Large intestine (tissue), 3 donors: ENCODE results near the gene SOWAHA. TPM values are rescaled to one million over a fixed set of nuclear protein-coding genes. Genes with fewer than 3 reads are reported as not detected.
A peak's percentile ranks its signal among the peaks of the same experiment; 100 is the strongest.

ENCODE experiments used
- DNase-seq, 2 donors: peaks; one replicate each; pipeline versions ENCODE4 v3.0.0 to v3.0.0-alpha.2; 2013
- H3K27ac ChIP-seq: one replicate; pipeline ENCODE4 v1.5.1; 2013; ENCODE audit warnings: low read length
- H3K27me3 ChIP-seq: 2 replicates; pipeline ENCODE4 v1.6.1; 2013; ENCODE audit warnings: low read length; ENCODE audit not compliant: control insufficient read depth, insufficient read depth
- H3K36me3 ChIP-seq: 2 replicates; pipeline ENCODE4 v1.6.1; 2013; ENCODE audit warnings: low read length; ENCODE audit not compliant: control insufficient read depth, insufficient read depth
- H3K4me1 ChIP-seq: one replicate; pipeline ENCODE4 v1.6.1; 2013; ENCODE audit warnings: low read length; ENCODE audit not compliant: control insufficient read depth, insufficient read depth
- H3K4me3 ChIP-seq: one replicate; pipeline ENCODE4 v1.5.1; 2013; ENCODE audit warnings: low read length
- H3K9me3 ChIP-seq: one replicate; pipeline ENCODE4 v1.6.1; 2013; ENCODE audit warnings: mild to moderate bottlenecking, low read depth, low read length, moderate library complexity; ENCODE audit not compliant: control insufficient read depth
- WGBS: methylation state at CpG from one replicate; pipeline ENCODE4 v1.1.5; 2013; ENCODE audit warnings: low lambda C conversion rate; ENCODE audit not compliant: insufficient coverage; 5-methylcytosine and 5-hydroxymethylcytosine counted together
- polyA plus RNA-seq: library from polyadenylated mRNA; unstranded; fragments of 120-200 nt; gene quantifications from one replicate; pipeline ENCODE4 v1.2.1, GENCODE V29; 2013

SOWAHA gene
- polyA plus RNA-seq, 1 donor: 54.3 TPM

- Histone ChIP-seq H3K27me3 (no peaks in the 10 kb centered on the region), H3K4me1 (peaks cover 13% of the 10 kb centered on the region), H3K9me3 (peaks cover 3% of the 10 kb centered on the region), H3K36me3 (peaks cover 19% of the 10 kb centered on the region), H3K4me3 (no peak overlapping the region), H3K27ac (no peak overlapping the region)
- no peak for DNase-seq
- WGBS: no CpG with 5 or more reads among the region's 43 CpGs
These were observed 12.8 kb downstream of the SOWAHA start for GRCh38 chr5:132825834-132826391.

GRCh38 chr5:132826424-132827082, 13.5 kb downstream of the SOWAHA start:
- no peak overlapping the region for H3K27ac ChIP-seq
- H3K36me3 ChIP-seq: peaks cover 19% of the 10 kb centered on the region
- H3K4me1 ChIP-seq: peaks cover 19% of the 10 kb centered on the region
- H3K27me3 ChIP-seq: no peaks in the 10 kb centered on the region
- no CpG with 5 or more reads among the region's 6 CpGs for WGBS
- no peak overlapping the region for H3K4me3 ChIP-seq
- DNase-seq: no peak
- peaks cover 3% of the 10 kb centered on the region for H3K9me3 ChIP-seq

- H3K4me3 ChIP-seq: no peak overlapping the region
- WGBS: no CpG with 5 or more reads among the region's 4 CpGs
- H3K4me1 ChIP-seq: peaks cover 18% of the 10 kb centered on the region
- peaks cover 3% of the 10 kb centered on the region for H3K9me3 ChIP-seq
- no peaks in the 10 kb centered on the region for H3K27me3 ChIP-seq
- peaks cover 19% of the 10 kb centered on the region for H3K36me3 ChIP-seq
- no peak overlapping the region for H3K27ac ChIP-seq
- no peak for DNase-seq
These were observed 15.0 kb downstream of the SOWAHA start for GRCh38 chr5:132827943-132828673.

GRCh38 chr5:132828846-132829494, 15.9 kb downstream of the SOWAHA start:
- Histone ChIP-seq H3K4me1 (peaks cover 15% of the 10 kb centered on the region), H3K27ac (no peak overlapping the region), H3K9me3 (peaks cover 3% of the 10 kb centered on the region), H3K36me3 (peaks cover 16% of the 10 kb centered on the region), H3K4me3 (peak overlapping the region; percentile 65), H3K27me3 (no peaks in the 10 kb centered on the region)
- no CpG with 5 or more reads among the region's 4 CpGs for WGBS
- DNase-seq: no peak

DNA sequence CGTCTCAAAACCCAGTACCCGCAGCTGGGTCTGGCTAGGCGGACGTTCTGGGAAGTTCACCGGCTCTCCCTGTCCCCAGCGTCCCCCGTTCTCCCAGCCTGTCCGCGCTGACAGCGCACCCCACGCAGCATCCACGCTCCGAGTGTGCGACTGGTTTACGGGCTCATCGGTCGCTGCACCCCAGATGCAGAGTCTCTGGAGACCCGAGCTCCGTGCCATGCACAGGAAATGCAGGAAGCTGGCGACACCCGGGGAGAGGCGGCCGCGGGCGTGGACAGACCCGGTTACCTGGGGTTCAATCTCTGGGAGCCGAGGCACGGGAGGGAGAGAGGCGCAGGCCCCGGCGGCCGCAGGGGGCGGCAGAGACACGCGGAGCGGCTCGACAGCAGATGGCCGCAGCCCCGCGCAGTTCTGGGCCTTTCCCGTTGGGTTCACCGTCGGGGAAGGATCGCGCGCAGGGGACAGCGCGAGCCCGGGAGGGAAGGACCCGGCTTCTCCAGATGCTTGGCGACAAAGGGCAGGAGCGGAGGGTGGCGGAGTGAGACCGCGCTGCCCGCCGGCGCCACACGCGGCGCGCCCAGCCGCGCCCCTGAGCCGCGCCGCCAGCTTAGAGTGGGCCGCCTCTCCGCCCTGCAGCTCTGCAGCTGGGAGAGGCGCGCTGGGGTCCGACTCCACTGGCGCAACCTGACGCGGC, 16.8 kb downstream of the SOWAHA start:
- peak; percentile 72 to 90 for DNase-seq
- Histone ChIP-seq H3K9me3 (peaks cover 3% of the 10 kb centered on the region), H3K27ac (peak overlapping the region; percentile 41), H3K4me1 (peaks cover 15% of the 10 kb centered on the region), H3K27me3 (no peaks in the 10 kb centered on the region), H3K4me3 (peak overlapping the region; percentile 65), H3K36me3 (peaks cover 7% of the 10 kb centered on the region)
- WGBS: no CpG with 5 or more reads among the region's 75 CpGs

DNA sequence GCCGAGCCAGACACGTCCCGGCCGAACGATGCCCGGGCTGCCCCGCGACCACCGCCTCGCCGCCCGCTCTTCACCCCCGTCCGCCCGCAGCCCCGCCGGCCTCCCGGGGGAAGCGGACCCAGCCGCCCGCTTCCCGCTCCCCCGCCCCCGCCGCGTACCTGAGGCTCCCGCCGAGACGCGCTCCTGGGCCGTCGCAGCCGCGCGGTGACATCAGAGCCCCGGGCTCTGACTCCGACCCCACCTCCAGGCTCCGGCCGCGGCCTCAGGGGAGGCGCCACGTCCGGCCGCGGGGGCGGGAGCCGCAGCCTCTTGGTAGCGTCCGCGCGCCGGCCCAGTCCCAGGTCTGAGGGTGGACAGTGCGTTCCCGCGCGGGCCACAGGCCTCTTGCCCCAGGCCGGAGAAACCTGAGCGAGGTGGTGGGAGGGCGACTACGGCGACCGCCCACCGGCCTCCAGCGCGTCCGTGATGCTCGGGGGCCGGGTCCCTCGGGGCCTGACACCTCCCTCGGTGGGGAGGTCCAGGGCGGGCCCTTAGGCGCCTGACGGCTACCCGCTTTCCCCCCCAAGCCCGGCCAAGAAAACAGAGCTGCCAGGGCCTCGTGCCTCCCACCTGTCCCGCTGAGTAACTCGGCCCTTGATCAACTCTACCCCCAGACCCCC, 17.5 kb downstream of the SOWAHA start, which contains the start of gene SHROOM1:
Gene SHROOM1, minus strand, starts transcription at position 212 of the 659 bp plus-strand sequence. CDS start 4,507 bp downstream, outside the sequence.
- H3K27ac ChIP-seq: peak within 1 kb of the TSS; percentile 61
- H3K4me3 ChIP-seq: peak within 1 kb of the TSS; percentile 65
- H3K9me3 ChIP-seq: no peaks in the 10 kb centered on the region
- no peaks in the 10 kb centered on the region for H3K27me3 ChIP-seq
- peak; percentile 51 to 80 for DNase-seq
- no CpG with 5 or more reads among the region's 78 CpGs for WGBS
- peaks cover 15% of the 10 kb centered on the region for H3K4me1 ChIP-seq
- H3K36me3 ChIP-seq: peaks cover 4% of the 10 kb centered on the region

DNA sequence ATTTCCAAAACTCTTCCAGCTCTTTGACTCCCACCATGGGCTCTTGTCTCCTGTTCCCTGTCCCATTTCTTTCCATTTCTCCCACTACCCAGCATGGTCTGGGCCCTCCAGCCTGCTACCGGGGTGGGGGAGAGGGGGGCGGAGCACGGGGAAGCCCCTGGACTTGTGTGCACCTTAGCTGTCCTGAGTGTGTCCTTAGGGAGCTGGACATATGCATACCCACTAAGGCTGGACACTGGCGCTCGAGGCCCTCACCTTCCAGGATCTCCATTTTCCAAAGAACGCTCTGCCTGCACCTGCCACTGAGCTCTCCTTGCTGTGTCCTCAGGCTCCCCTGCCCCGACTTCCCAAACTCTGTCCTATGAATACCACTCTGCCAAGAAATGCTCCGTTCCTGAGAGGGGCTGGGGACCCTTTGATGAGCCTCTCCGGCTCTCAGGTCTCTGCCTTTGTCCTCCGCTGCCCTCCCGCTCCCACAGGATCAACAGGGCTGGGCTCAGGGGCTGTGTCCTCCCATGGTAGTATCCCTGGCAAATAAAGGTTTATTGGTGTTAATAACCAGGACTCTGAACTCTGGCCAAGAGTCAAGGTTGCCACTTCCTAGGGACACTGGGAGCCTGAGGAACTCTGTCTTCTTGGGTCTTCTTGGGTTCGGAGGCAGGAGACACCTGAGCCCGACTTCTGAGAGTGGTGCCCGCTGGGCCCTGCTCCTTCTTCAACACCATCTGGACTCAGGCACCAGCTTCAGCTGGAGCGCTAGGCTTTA, 18.2 kb downstream of the SOWAHA start:
- peak in 1 of 2 donors; percentile 45 for DNase-seq
- Histone ChIP-seq H3K9me3 (no peaks in the 10 kb centered on the region), H3K27ac (no peak overlapping the region), H3K36me3 (peaks cover 4% of the 10 kb centered on the region), H3K4me1 (peaks cover 17% of the 10 kb centered on the region), H3K27me3 (no peaks in the 10 kb centered on the region), H3K4me3 (peak overlapping the region; percentile 65)
- no CpG with 5 or more reads among the region's 15 CpGs for whole genome bisulfite sequencing

DNA sequence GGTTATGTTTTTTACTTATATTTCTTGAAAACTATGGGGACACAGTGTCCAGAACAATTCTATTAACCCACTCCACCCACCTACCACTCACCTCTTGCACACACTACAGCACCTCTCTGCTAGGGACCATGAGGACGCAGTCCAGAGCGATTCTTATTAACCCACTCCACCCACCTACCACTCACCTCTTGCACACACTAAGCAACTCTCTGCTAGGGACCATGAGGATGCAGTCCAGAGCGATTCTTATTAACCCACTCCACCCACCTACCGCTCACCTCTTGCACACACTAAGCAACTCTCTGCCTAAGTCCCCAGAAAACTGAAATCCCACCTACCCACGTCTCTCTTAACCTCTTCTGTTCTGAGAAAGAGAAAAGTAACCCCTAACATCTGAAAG, 19.5 kb downstream of the SOWAHA start:
- H3K36me3 ChIP-seq: peaks cover 1% of the 10 kb centered on the region
- H3K4me1 ChIP-seq: peaks cover 30% of the 10 kb centered on the region
- H3K27ac ChIP-seq: no peak overlapping the region
- H3K9me3 ChIP-seq: no peaks in the 10 kb centered on the region
- no CpG with 5 or more reads among the region's 5 CpGs for WGBS
- no peaks in the 10 kb centered on the region for H3K27me3 ChIP-seq
- no peak overlapping the region for H3K4me3 ChIP-seq
- no peak for DNase-seq

DNA sequence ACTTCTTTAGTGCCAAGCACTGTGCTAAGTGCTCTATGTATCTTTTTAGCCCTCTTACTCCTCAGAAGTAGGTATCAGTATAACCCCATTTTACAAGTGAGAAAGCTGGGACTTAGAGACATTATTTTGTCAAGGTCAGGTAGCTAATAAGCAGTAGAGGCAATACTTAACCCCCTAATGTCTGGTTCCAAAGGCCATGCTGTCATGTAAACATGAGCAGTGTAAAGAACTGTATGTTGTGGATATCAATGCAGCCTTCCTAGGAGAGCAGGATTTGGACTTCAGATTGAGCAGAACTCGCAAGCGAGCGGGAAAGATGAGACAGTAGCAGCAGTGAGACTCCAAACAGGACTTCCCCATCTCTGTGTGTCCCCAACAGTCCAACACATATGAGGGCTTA, 21.0 kb downstream of the SOWAHA start:
- no CpG with 5 or more reads among the region's 3 CpGs for WGBS
- H3K9me3 ChIP-seq: no peaks in the 10 kb centered on the region
- H3K4me1 ChIP-seq: peaks cover 38% of the 10 kb centered on the region
- no peaks in the 10 kb centered on the region for H3K27me3 ChIP-seq
- no peak overlapping the region for H3K4me3 ChIP-seq
- DNase-seq: no peak
- no peaks in the 10 kb centered on the region for H3K36me3 ChIP-seq
- no peak overlapping the region for H3K27ac ChIP-seq
